DOHH2 (cell line): Measurements from ENCODE around the gene TRPM2.

ENCODE experiments used
- H3F3A ChIP-seq: fragments of 200-600 bp; sonication (generic), shearing (Covaris generic); 2 replicates; pipeline ENCODE4 v1.6.0; 2016; ENCODE audit warnings: antibody characterized with exemption, mild to moderate bottlenecking; ENCODE audit not compliant: control insufficient read depth, insufficient read depth
- H3K27ac ChIP-seq: fragments of 200-600 bp; sonication (generic); 2 replicates; pipeline ENCODE4 v1.5.1; 2014; ENCODE audit warnings: low read depth, mild to moderate bottlenecking, low read length, moderate library complexity
- H3K27me3 ChIP-seq: fragments of 200-600 bp; sonication (generic); 2 replicates; pipeline ENCODE4 v1.6.1; 2014; ENCODE audit warnings: mild to moderate bottlenecking, low read length, mixed read lengths; ENCODE audit not compliant: control insufficient read depth
- H3K36me3 ChIP-seq: fragments of 200-600 bp; sonication (generic); 2 replicates; pipeline ENCODE4 v1.6.1; 2014; ENCODE audit warnings: mild to moderate bottlenecking, low read length, moderate library complexity, mixed read lengths; ENCODE audit not compliant: control insufficient read depth
- H3K4me1 ChIP-seq: fragments of 200-600 bp; sonication (generic); 2 replicates; pipeline ENCODE4 v1.6.1; 2014; ENCODE audit warnings: mild to moderate bottlenecking, low read length, mixed read lengths; ENCODE audit not compliant: control insufficient read depth
- H3K4me2 ChIP-seq: fragments of 200-600 bp; sonication (generic); 2 replicates; pipeline ENCODE4 v1.6.0; 2014; ENCODE audit warnings: mild to moderate bottlenecking, low read length, moderate library complexity
- H3K4me3 ChIP-seq: fragments of 200-600 bp; sonication (generic); 2 replicates; pipeline ENCODE4 v1.5.1; 2014; ENCODE audit warnings: mild to moderate bottlenecking, low read length, mixed read lengths
- H3K79me2 ChIP-seq: fragments of 200-600 bp; sonication (generic); 2 replicates; pipeline ENCODE4 v1.6.1; 2014; ENCODE audit warnings: mild to moderate bottlenecking, low read length, mixed read lengths; ENCODE audit not compliant: control insufficient read depth
- H3K9me2 ChIP-seq: fragments of 200-600 bp; sonication (generic); replicated peaks from 2 replicates; pipeline ENCODE4 v1.6.1; 2014; ENCODE audit warnings: mild to moderate bottlenecking, low read length, mixed read lengths; ENCODE audit not compliant: control insufficient read depth
- H3K9me3 ChIP-seq: fragments of 200-600 bp; sonication (generic); 2 replicates; pipeline ENCODE4 v1.6.1; 2014; ENCODE audit warnings: antibody characterized with exemption, low read length, mixed read lengths; ENCODE audit not compliant: control insufficient read depth, insufficient read depth
- H4K20me1 ChIP-seq: fragments of 200-600 bp; sonication (generic); 2 replicates; pipeline ENCODE4 v1.6.0; 2014; ENCODE audit warnings: low read depth, mild to moderate bottlenecking, antibody characterized with exemption, low read length, moderate library complexity; ENCODE audit not compliant: control insufficient read depth, insufficient read depth
- CTCF ChIP-seq: fragments of 200-600 bp; sonication (generic); IDR thresholded peaks from one replicate; pipeline ENCODE4 v1.5.1; 2014; ENCODE audit warnings: antibody characterized with exemption, mild to moderate bottlenecking, low read depth, low read length; ENCODE audit not compliant: poor library complexity, severe bottlenecking
- EZH2phosphoT487 ChIP-seq: fragments of 200-600 bp; sonication (generic); IDR thresholded peaks from 2 replicates; pipeline ENCODE4 v1.6.1; 2017; ENCODE audit warnings: borderline replicate concordance, mild to moderate bottlenecking, antibody characterized with exemption, low read length, moderate library complexity, mixed read lengths

Gene TRPM2

GRCh38 chr21:44332965-44333364 is 20.5 kb upstream of the TRPM2 start:
- Histone ChIP-seq H3K4me3 (no peak overlapping the region), H3K36me3 (peaks cover 4% of the 10 kb centered on the region; the same call in 1 of the 2 replicates), H3K79me2 (no peaks in the 10 kb centered on the region), H3K4me1 (peaks cover 5% of the 10 kb centered on the region), H3K4me2 (no peak overlapping the region), H4K20me1 (peaks cover 6% of the 10 kb centered on the region; the same call in 1 of the 2 replicates), H3F3A (peaks cover 13% of the 10 kb centered on the region), H3K9me3 (no peaks in the 10 kb centered on the region), H3K27me3 (no peaks in the 10 kb centered on the region), H3K9me2 (no peaks in the 10 kb centered on the region), H3K27ac (no peak overlapping the region)
- TF ChIP-seq EZH2phosphoT487 (no peak), CTCF (no peak)

GRCh38 chr21:44333509-44334328 is 19.7 kb upstream of the TRPM2 start:
- Histone ChIP-seq H3F3A (peaks cover 16% of the 10 kb centered on the region), H3K4me1 (peaks cover 10% of the 10 kb centered on the region), H3K9me2 (no peaks in the 10 kb centered on the region), H3K27ac (no peak overlapping the region), H3K27me3 (no peaks in the 10 kb centered on the region), H3K4me3 (no peak overlapping the region), H4K20me1 (peaks cover 4% of the 10 kb centered on the region; the same call in 1 of the 2 replicates), H3K4me2 (no peak overlapping the region), H3K79me2 (no peaks in the 10 kb centered on the region), H3K9me3 (no peaks in the 10 kb centered on the region), H3K36me3 (peaks cover 4% of the 10 kb centered on the region; the same call in 1 of the 2 replicates)
- TF ChIP-seq CTCF (no peak), EZH2phosphoT487 (no peak)

- Histone ChIP-seq H3K79me2 (no peaks in the 10 kb centered on the region), H3K27me3 (no peaks in the 10 kb centered on the region), H3K4me2 (no peak overlapping the region), H3K36me3 (peaks cover 4% of the 10 kb centered on the region; the same call in 1 of the 2 replicates), H3K9me2 (no peaks in the 10 kb centered on the region), H3K9me3 (no peaks in the 10 kb centered on the region), H3K4me1 (peaks cover 10% of the 10 kb centered on the region), H4K20me1 (no peaks in the 10 kb centered on the region), H3K4me3 (no peak overlapping the region), H3K27ac (no peak overlapping the region), H3F3A (peaks cover 14% of the 10 kb centered on the region)
- TF ChIP-seq EZH2phosphoT487 (no peak), CTCF (no peak)
These were observed 18.9 kb upstream of the TRPM2 start for GRCh38 chr21:44334329-44335030.
